Neuronal stem cell (in vitro differentiated cells): ENCODE results near the gene TCF7L1.

Experiments
- DNase-seq: peaks from one replicate; pipeline ENCODE4 v3.0.0-alpha.2; 2013; ENCODE audit warnings: low spot score
- H2AFZ ChIP-seq: one replicate; pipeline ENCODE4 v1.6.1; 2013; ENCODE audit warnings: mild to moderate bottlenecking, low read length, inconsistent platforms
- H2AK5ac ChIP-seq: 2 replicates; pipeline ENCODE4 v1.6.1; 2013; ENCODE audit warnings: low read depth, mild to moderate bottlenecking, inconsistent platforms, low read length, moderate library complexity, mixed read lengths
- H2BK120ac ChIP-seq: 2 replicates; pipeline ENCODE4 v1.6.1; 2013; ENCODE audit warnings: low read depth, mild to moderate bottlenecking, inconsistent platforms, low read length, moderate library complexity, mixed read lengths
- H2BK12ac ChIP-seq: one replicate; pipeline ENCODE4 v1.6.1; 2013; ENCODE audit warnings: low read length, inconsistent platforms
- H2BK15ac ChIP-seq: 2 replicates; pipeline ENCODE4 v1.6.1; 2013; ENCODE audit warnings: mild to moderate bottlenecking, low read length, inconsistent platforms, mixed read lengths
- H2BK5ac ChIP-seq: one replicate; pipeline ENCODE4 v1.6.1; 2013; ENCODE audit warnings: inconsistent platforms, mild to moderate bottlenecking, low read length, moderate library complexity
- H3K14ac ChIP-seq: one replicate; pipeline ENCODE4 v1.6.1; 2013; ENCODE audit warnings: low read length, inconsistent platforms
- H3K18ac ChIP-seq: 2 replicates; pipeline ENCODE4 v1.6.1; 2013; ENCODE audit warnings: low read length, inconsistent platforms
- H3K23ac ChIP-seq: 2 replicates; pipeline ENCODE4 v1.6.1; 2013; ENCODE audit warnings: low read depth, mild to moderate bottlenecking, mixed read lengths, low read length, inconsistent platforms; ENCODE audit not compliant: poor library complexity
- H3K27ac ChIP-seq: replicated peaks from 3 replicates; pipeline ENCODE4 v1.5.1; 2013; ENCODE audit warnings: low read length, inconsistent platforms
- H3K27me3 ChIP-seq, 3 experiments: 2 replicates each; pipeline ENCODE4 v1.6.1; 2013; ENCODE audit warnings: low read length in 3 of 3, mild to moderate bottlenecking in 2 of 3, inconsistent platforms in 1 of 3, low read depth in 1 of 3, mixed read lengths in 1 of 3, moderate library complexity in 1 of 3; ENCODE audit not compliant: control insufficient read depth in 3 of 3, insufficient read depth in 3 of 3
- H3K36me3 ChIP-seq, 2 donors: replicated peaks in 1 of 2; 2 replicates each; pipeline ENCODE4 v1.6.1; 2013; ENCODE audit warnings: low read length in 2 of 2; ENCODE audit not compliant: control insufficient read depth in 2 of 2, insufficient read depth in 2 of 2
- H3K4ac ChIP-seq: 2 replicates; pipeline ENCODE4 v1.6.1; 2013; ENCODE audit warnings: inconsistent platforms, mild to moderate bottlenecking, low read length, moderate library complexity
- H3K4me1 ChIP-seq, 2 donors: 1 replicate in 1 of 2; 2 replicates in 1 of 2; pipeline ENCODE4 v1.6.1; 2013; ENCODE audit warnings: low read length in 2 of 2, low read depth in 1 of 2; ENCODE audit not compliant: control insufficient read depth in 2 of 2, insufficient read depth in 1 of 2
- H3K4me2 ChIP-seq: one replicate; pipeline ENCODE4 v1.6.1; 2013; ENCODE audit warnings: mild to moderate bottlenecking, low read length, inconsistent platforms; ENCODE audit not compliant: insufficient read depth, poor library complexity, severe bottlenecking
- H3K4me3 ChIP-seq, 2 donors: 2 replicates each; pipeline ENCODE4 v1.5.1; 2013; ENCODE audit warnings: low read length in 2 of 2, mild to moderate bottlenecking in 2 of 2, inconsistent platforms in 1 of 2, moderate library complexity in 1 of 2
- H3K79me1 ChIP-seq: one replicate; pipeline ENCODE4 v1.6.1; 2013; ENCODE audit warnings: low read depth, mild to moderate bottlenecking, inconsistent platforms, low read length, moderate library complexity
- H3K9ac ChIP-seq: one replicate; pipeline ENCODE4 v1.6.1; 2013; ENCODE audit warnings: mild to moderate bottlenecking, low read depth, low read length, inconsistent platforms; ENCODE audit not compliant: poor library complexity
- H3K9me3 ChIP-seq, 2 donors: replicated peaks in 1 of 2; 2 replicates each; pipeline versions ENCODE3 to v1.6.1; 2013; ENCODE audit warnings: low read length in 2 of 2, mild to moderate bottlenecking in 2 of 2, inconsistent platforms in 1 of 2, low read depth in 1 of 2, mixed read lengths in 1 of 2, moderate library complexity in 1 of 2; ENCODE audit not compliant: control insufficient read depth in 2 of 2, insufficient read depth in 1 of 2
- H4K8ac ChIP-seq: one replicate; pipeline ENCODE4 v1.6.1; 2013; ENCODE audit warnings: low read depth, mild to moderate bottlenecking, inconsistent platforms, low read length, moderate library complexity
- H4K91ac ChIP-seq: one replicate; pipeline ENCODE4 v1.6.1; 2013; ENCODE audit warnings: low read length, low read depth, mild to moderate bottlenecking, inconsistent platforms; ENCODE audit not compliant: poor library complexity
- WGBS, 2 donors: extraction: QIAGEN DNeasy Blood & Tissue Kit; methylation state at CpG; one replicate each; pipeline ENCODE4 v1.1.7; 2013; ENCODE audit warnings: missing lambda C conversion rate in 2 of 2, mixed read lengths in 1 of 2; ENCODE audit not compliant: insufficient read length in 2 of 2, insufficient replicate concordance in 1 of 2; ENCODE audit errors: extremely low coverage in 2 of 2; 5-methylcytosine and 5-hydroxymethylcytosine counted together

The TCF7L1 gene

DNA sequence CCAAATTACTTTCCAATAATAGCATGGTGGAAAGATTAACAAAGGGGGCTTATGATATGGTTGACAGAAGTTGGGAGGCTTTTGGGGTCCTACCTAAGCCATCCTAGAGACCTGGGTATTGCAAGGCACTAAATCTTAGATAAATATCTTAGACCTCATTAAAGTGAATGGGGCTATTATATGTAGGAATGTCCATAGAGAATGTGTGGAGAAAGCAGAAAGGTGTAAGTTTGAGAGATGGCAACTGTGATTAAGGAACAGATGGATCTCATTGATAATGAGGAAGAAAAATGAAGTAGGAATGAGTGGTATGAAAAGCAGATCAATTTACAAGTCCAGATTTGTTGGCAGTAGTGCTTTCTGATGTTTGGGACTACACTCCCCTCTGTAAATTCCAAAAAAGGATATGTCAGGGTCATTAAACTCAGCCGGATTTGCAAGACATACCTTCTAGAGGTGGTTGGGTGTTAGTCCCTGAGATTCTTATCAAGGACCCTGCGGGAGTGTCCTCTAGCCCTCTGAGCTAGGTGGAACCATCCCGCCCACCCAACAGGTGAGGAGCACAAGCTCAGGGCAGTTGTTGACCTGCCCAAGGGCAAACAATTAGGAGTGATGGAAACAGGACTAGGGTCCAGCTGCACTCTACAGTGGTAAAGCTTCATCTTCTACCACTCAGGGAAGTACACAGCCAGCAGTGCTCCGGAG lies 12.1 kb downstream of the TCF7L1 start:
- no peak overlapping the region for H2AK5ac ChIP-seq

DNA sequence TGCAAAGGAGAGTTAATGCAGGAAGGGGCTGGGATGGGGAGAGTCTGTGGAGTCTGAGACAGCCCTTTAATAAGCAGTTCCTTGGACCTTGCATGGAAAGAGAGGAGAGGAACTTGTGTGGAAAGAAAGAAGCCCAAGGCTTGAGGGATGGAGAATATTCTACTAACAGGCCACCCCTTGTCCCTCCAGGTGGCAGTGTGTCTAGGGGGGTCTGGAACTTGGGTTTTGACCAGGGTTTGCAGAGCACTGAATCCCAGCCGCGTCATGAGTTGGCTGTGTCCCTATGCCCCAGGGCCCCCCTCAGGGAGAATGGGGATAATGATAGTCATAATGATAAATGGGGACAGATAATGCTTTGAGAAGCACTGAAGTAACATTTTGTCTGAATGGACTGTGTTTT lies 15.0 kb downstream of the TCF7L1 start:
- no peak overlapping the region for H2BK120ac ChIP-seq
- H2AK5ac ChIP-seq: peak overlapping the region; percentile 41
- H2AFZ ChIP-seq: no peak overlapping the region
- H3K36me3 ChIP-seq: peaks cover 0 to 31% of the 10 kb centered on the region in 2 donors
- no peak overlapping the region for H2BK12ac ChIP-seq
- H3K27me3 ChIP-seq: no peaks in the 10 kb centered on the region
- H3K27ac ChIP-seq: no peak overlapping the region
- H4K8ac ChIP-seq: no peak overlapping the region
- peaks cover 3% of the 10 kb centered on the region for H3K79me1 ChIP-seq
- H3K4ac ChIP-seq: no peak overlapping the region
- DNase-seq: no peak
- no peak overlapping the region for H2BK5ac ChIP-seq
- no peak overlapping the region for H3K18ac ChIP-seq
- no peak overlapping the region for H3K14ac ChIP-seq
- H3K9ac ChIP-seq: no peak overlapping the region
- H4K91ac ChIP-seq: no peak overlapping the region
- WGBS, 2 donors: no CpG with 5 or more reads among the region's 2 CpGs
- peaks cover 0 to 3% of the 10 kb centered on the region in 2 donors for H3K4me1 ChIP-seq
- peaks cover 0 to 3% of the 10 kb centered on the region in 2 donors for H3K9me3 ChIP-seq
- H3K23ac ChIP-seq: no peak overlapping the region
- H3K4me2 ChIP-seq: no peak overlapping the region
- no peak overlapping the region for H2BK15ac ChIP-seq
- no peak overlapping the region for H3K4me3 ChIP-seq

More for the DNA sequence above, 12.1 kb downstream of the TCF7L1 start:
- H2BK120ac ChIP-seq: no peak overlapping the region
- peaks cover 0 to 3% of the 10 kb centered on the region in 2 donors for H3K9me3 ChIP-seq
- H3K23ac ChIP-seq: no peak overlapping the region
- H3K27ac ChIP-seq: no peak overlapping the region
- H2BK12ac ChIP-seq: no peak overlapping the region
- no peak overlapping the region for H3K14ac ChIP-seq
- H3K4me1 ChIP-seq: peaks cover 0 to 3% of the 10 kb centered on the region in 2 donors
- no peak overlapping the region for H4K8ac ChIP-seq
- DNase-seq: no peak
- H3K4ac ChIP-seq: no peak overlapping the region
- H3K4me2 ChIP-seq: no peak overlapping the region
- H3K27me3 ChIP-seq: no peaks in the 10 kb centered on the region
- no peak overlapping the region for H4K91ac ChIP-seq
- H3K36me3 ChIP-seq: peaks cover 3 to 49% of the 10 kb centered on the region in 2 donors
- H3K79me1 ChIP-seq: peaks cover 5% of the 10 kb centered on the region
- no peak overlapping the region for H3K9ac ChIP-seq
- no peak overlapping the region for H3K4me3 ChIP-seq
- no peak overlapping the region for H3K18ac ChIP-seq
- no peak overlapping the region for H2BK5ac ChIP-seq
- no CpG with 5 or more reads among the region's 4 CpGs for WGBS, 2 donors
- H2BK15ac ChIP-seq: no peak overlapping the region
- no peak overlapping the region for H2AFZ ChIP-seq

GRCh38 chr2:85151026-85151425 lies 17.8 kb downstream of the TCF7L1 start:
- WGBS, 2 donors: no CpG with 5 or more reads among the region's 1 CpG
- H3K9me3 ChIP-seq: peaks cover 0 to 3% of the 10 kb centered on the region in 2 donors

GRCh38 chr2:85152895-85153294 lies 19.7 kb downstream of the TCF7L1 start:
- Histone ChIP-seq H3K27me3 (no peaks in the 10 kb centered on the region), H3K4me2 (no peak overlapping the region), H3K79me1 (no peaks in the 10 kb centered on the region), H3K4me3 (no peak overlapping the region), H3K9ac (no peak overlapping the region), H2BK5ac (no peak overlapping the region), H2AK5ac (no peak overlapping the region), H3K18ac (no peak overlapping the region), H2BK12ac (no peak overlapping the region), H3K9me3 (peaks cover 0 to 3% of the 10 kb centered on the region in 2 donors), H3K27ac (no peak overlapping the region), H3K4ac (no peak overlapping the region), H4K8ac (no peak overlapping the region), H2AFZ (no peak overlapping the region), H3K36me3 (peaks cover 0 to 25% of the 10 kb centered on the region in 2 donors), H3K14ac (no peak overlapping the region), H4K91ac (no peak overlapping the region), H2BK15ac (no peak overlapping the region), H3K23ac (no peak overlapping the region), H2BK120ac (no peak overlapping the region), H3K4me1 (no peaks in the 10 kb centered on the region)
- no peak for DNase-seq
- no CpG with 5 or more reads among the region's 2 CpGs for WGBS, 2 donors

More at GRCh38 chr2:85151026-85151425, 17.8 kb downstream of the TCF7L1 start:
- H2AK5ac ChIP-seq: no peak overlapping the region
- H3K4ac ChIP-seq: no peak overlapping the region
- no peak overlapping the region for H3K14ac ChIP-seq
- H3K9ac ChIP-seq: no peak overlapping the region
- no peak overlapping the region for H2BK5ac ChIP-seq
- H3K27ac ChIP-seq: no peak overlapping the region
- H2BK120ac ChIP-seq: no peak overlapping the region
- H3K4me2 ChIP-seq: no peak overlapping the region
- H3K18ac ChIP-seq: no peak overlapping the region
- no peak overlapping the region for H2BK15ac ChIP-seq
- H3K4me1 ChIP-seq: no peaks in the 10 kb centered on the region
- H4K8ac ChIP-seq: no peak overlapping the region
- H3K4me3 ChIP-seq: no peak overlapping the region
- no peak overlapping the region for H4K91ac ChIP-seq
- no peak for DNase-seq
- H3K27me3 ChIP-seq: no peaks in the 10 kb centered on the region
- peaks cover 0 to 22% of the 10 kb centered on the region in 2 donors for H3K36me3 ChIP-seq
- H3K23ac ChIP-seq: no peak overlapping the region
- H2BK12ac ChIP-seq: no peak overlapping the region
- no peaks in the 10 kb centered on the region for H3K79me1 ChIP-seq
- H2AFZ ChIP-seq: no peak overlapping the region
